Endothelial cell of umbilical vein (primary cell): ENCODE results near the gene ELF3.

Experiments
- TF ChIP-seq, protein P1 (sequence below), 2 donors: IDR thresholded peaks; 1 replicate in 1 of 2; 2 replicates in 1 of 2; pipeline ENCODE4 v1.5.1; 2011; ENCODE audit warnings: low read length in 2 of 2, mild to moderate bottlenecking in 2 of 2, moderate library complexity in 2 of 2, control low read depth in 1 of 2, inconsistent platforms in 1 of 2, low read depth in 1 of 2; ENCODE audit not compliant: insufficient read depth in 1 of 2; ENCODE audit errors: extremely low read depth in 1 of 2
- TF ChIP-seq, protein P2 (sequence below): IDR thresholded peaks from 2 replicates; pipeline ENCODE4 v1.6.1; 2011; ENCODE audit not compliant: insufficient read depth, insufficient read length

DNA sequence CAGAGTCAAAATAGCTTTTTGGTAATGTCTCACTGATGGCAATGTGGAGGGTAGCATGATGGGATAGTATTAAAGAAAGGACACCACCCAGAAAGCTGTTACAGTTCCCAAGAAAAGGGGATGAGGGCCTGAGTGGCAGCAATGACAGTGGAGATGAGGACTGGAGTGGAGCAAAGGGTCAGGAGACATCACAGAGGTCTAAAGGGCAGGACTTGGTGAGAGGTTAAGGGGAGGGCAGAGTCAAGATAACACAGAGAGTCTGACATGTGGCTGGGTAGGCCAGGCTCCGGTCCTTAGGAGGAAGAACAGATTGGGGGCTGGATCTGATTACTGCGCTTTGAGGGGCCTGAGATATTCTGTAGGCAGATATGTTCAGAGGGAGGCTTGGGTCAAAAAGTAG is 19.3 kb downstream of the ELF3 start:
- TF ChIP-seq, protein P1, sequence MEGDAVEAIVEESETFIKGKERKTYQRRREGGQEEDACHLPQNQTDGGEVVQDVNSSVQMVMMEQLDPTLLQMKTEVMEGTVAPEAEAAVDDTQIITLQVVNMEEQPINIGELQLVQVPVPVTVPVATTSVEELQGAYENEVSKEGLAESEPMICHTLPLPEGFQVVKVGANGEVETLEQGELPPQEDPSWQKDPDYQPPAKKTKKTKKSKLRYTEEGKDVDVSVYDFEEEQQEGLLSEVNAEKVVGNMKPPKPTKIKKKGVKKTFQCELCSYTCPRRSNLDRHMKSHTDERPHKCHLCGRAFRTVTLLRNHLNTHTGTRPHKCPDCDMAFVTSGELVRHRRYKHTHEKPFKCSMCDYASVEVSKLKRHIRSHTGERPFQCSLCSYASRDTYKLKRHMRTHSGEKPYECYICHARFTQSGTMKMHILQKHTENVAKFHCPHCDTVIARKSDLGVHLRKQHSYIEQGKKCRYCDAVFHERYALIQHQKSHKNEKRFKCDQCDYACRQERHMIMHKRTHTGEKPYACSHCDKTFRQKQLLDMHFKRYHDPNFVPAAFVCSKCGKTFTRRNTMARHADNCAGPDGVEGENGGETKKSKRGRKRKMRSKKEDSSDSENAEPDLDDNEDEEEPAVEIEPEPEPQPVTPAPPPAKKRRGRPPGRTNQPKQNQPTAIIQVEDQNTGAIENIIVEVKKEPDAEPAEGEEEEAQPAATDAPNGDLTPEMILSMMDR (IDR thresholded peaks at IDR 0.05; ENCODE audit: extremely low read depth in 1 of 2, insufficient read depth in 1 of 2, low read depth in 1 of 2, low read length in 2 of 2) = no peak
- TF ChIP-seq, protein P2, sequence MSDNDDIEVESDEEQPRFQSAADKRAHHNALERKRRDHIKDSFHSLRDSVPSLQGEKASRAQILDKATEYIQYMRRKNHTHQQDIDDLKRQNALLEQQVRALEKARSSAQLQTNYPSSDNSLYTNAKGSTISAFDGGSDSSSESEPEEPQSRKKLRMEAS = no peak
